K562 (cell line): Measurements from ENCODE around the gene MBNL2. TPM values are rescaled to one million over a fixed set of nuclear protein-coding genes. Genes with fewer than 3 reads are reported as not detected.

Source experiments
- CXXC5 ChIP-seq: fragments of 250-450 bp; sonication (Bioruptor Pico); IDR thresholded peaks from 2 replicates; pipeline ENCODE4 v1.8.0; 2022; ENCODE audit warnings: inconsistent platforms, mild to moderate bottlenecking, moderate library complexity
- LEF1 ChIP-seq: fragments of 450-650 bp; IDR thresholded peaks from 2 replicates; pipeline ENCODE4 v1.6.1; 2016; ENCODE audit warnings: mild to moderate bottlenecking
- MAFF ChIP-seq: IDR thresholded peaks from 2 replicates; pipeline ENCODE4 v1.6.1; 2012; ENCODE audit warnings: low read length, improper control_type of control experiment
- NFATC3 ChIP-seq: fragments of 450-650 bp; IDR thresholded peaks from 2 replicates; pipeline ENCODE4 v1.6.1; 2017; ENCODE audit warnings: mild to moderate bottlenecking
- PRMT5 ChIP-seq: sonication (generic); formaldehyde crosslinking; IDR thresholded peaks from 2 replicates; pipeline ENCODE4 v1.5.0; 2020; ENCODE audit warnings: missing genetic modification reagents
- PYGO2 ChIP-seq: fragments of 450-650 bp; IDR thresholded peaks from 2 replicates; pipeline ENCODE4 v1.6.1; 2016; ENCODE audit warnings: mild to moderate bottlenecking, missing genetic modification characterization, moderate library complexity, missing compliant biosample characterization
- SMARCC2 ChIP-seq: fragments of 450-650 bp; IDR thresholded peaks from 2 replicates; pipeline ENCODE4 v1.6.1; 2017; ENCODE audit warnings: antibody characterized with exemption, moderate library complexity, mild to moderate bottlenecking, low read depth
- TAF1 ChIP-seq: IDR thresholded peaks from 2 replicates; pipeline ENCODE4 v1.6.1; 2011; ENCODE audit warnings: mild to moderate bottlenecking, low read length, moderate library complexity; ENCODE audit not compliant: insufficient read depth, control insufficient read depth, severe bottlenecking; ENCODE audit errors: extremely low read depth
- ZNF232 ChIP-seq: sonication (generic); formaldehyde crosslinking; IDR thresholded peaks from 2 replicates; pipeline ENCODE4 v1.8.0; 2022; ENCODE audit warnings: mild to moderate bottlenecking, missing genetic modification reagents
- ZNF384 ChIP-seq: IDR thresholded peaks from 2 replicates; pipeline ENCODE4 v1.6.1; 2012; ENCODE audit warnings: low read depth, low read length, improper control_type of control experiment
- ZNF445 ChIP-seq: fragments of 250-450 bp; sonication (Bioruptor Pico); IDR thresholded peaks from 2 replicates; pipeline ENCODE4 v1.4.0; 2020; ENCODE audit warnings: low read depth, mild to moderate bottlenecking, moderate library complexity
- ZNF561 ChIP-seq: fragments of 450-650 bp; formaldehyde crosslinking; conservative IDR thresholded peaks from 2 replicates; pipeline ENCODE4 v1.4.0; 2020; ENCODE audit warnings: mild to moderate bottlenecking, moderate library complexity
- polyA plus RNA-seq, 8 experiments: library from polyadenylated mRNA; depleted of rRNA in 4 of 8; stranded (reverse) in 5 of 8; unstranded in 3 of 8; fragments of >200 nt; fragmentation: Nextera tagmentation in 2 of 8; fragmentation: Illumina TruSeq in 1 of 8; extraction: Ambion mirVana in 2 of 8; extraction: Trizol in 1 of 8; gene quantifications; 2 replicates each; pipeline versions ENCODE4 v1.2.1 to v1.2.3, GENCODE V29; 2011 to 2014; ENCODE audit warnings: inconsistent platforms in 1 of 8, missing spikeins in 1 of 8
- total RNA-seq, 7 experiments: library from RNA; depleted of rRNA in 6 of 7; stranded (reverse); fragments of >200 nt in 6 of 7; fragmentation: Illumina TruSeq in 2 of 7; extraction: Trizol in 2 of 7; gene quantifications; 2 replicates each; pipeline versions ENCODE4 v1.2.1 to v1.2.3, GENCODE V29; 2011 to 2021; ENCODE audit warnings: low replicate concordance in 1 of 7
- TF ChIP-seq, protein P1 (sequence below), 2 experiments: fragments of 450-650 bp; IDR thresholded peaks; 2 replicates each; pipeline ENCODE4 v1.6.1; 2016; ENCODE audit warnings: mild to moderate bottlenecking in 2 of 2, borderline replicate concordance in 1 of 2, low read depth in 1 of 2, moderate library complexity in 1 of 2
- TF ChIP-seq, protein P2 (sequence below): fragments of 450-650 bp; formaldehyde crosslinking; IDR thresholded peaks from 2 replicates; pipeline ENCODE4 v1.4.0; 2022; ENCODE audit warnings: missing genetic modification characterization
- TF ChIP-seq, protein P3 (sequence below): fragments of 450-650 bp; IDR thresholded peaks from 2 replicates; pipeline ENCODE4 v1.6.1; 2017; ENCODE audit warnings: antibody characterized with exemption, mild to moderate bottlenecking

The MBNL2 gene
- total and polyA plus RNA-seq, 9 of the 15 experiments (the other 6 are each of a cell fraction or from before 2014, with no cell fraction given) = 7.0 to 24.8 (median 13.8) TPM

- TF ChIP-seq, protein P1, sequence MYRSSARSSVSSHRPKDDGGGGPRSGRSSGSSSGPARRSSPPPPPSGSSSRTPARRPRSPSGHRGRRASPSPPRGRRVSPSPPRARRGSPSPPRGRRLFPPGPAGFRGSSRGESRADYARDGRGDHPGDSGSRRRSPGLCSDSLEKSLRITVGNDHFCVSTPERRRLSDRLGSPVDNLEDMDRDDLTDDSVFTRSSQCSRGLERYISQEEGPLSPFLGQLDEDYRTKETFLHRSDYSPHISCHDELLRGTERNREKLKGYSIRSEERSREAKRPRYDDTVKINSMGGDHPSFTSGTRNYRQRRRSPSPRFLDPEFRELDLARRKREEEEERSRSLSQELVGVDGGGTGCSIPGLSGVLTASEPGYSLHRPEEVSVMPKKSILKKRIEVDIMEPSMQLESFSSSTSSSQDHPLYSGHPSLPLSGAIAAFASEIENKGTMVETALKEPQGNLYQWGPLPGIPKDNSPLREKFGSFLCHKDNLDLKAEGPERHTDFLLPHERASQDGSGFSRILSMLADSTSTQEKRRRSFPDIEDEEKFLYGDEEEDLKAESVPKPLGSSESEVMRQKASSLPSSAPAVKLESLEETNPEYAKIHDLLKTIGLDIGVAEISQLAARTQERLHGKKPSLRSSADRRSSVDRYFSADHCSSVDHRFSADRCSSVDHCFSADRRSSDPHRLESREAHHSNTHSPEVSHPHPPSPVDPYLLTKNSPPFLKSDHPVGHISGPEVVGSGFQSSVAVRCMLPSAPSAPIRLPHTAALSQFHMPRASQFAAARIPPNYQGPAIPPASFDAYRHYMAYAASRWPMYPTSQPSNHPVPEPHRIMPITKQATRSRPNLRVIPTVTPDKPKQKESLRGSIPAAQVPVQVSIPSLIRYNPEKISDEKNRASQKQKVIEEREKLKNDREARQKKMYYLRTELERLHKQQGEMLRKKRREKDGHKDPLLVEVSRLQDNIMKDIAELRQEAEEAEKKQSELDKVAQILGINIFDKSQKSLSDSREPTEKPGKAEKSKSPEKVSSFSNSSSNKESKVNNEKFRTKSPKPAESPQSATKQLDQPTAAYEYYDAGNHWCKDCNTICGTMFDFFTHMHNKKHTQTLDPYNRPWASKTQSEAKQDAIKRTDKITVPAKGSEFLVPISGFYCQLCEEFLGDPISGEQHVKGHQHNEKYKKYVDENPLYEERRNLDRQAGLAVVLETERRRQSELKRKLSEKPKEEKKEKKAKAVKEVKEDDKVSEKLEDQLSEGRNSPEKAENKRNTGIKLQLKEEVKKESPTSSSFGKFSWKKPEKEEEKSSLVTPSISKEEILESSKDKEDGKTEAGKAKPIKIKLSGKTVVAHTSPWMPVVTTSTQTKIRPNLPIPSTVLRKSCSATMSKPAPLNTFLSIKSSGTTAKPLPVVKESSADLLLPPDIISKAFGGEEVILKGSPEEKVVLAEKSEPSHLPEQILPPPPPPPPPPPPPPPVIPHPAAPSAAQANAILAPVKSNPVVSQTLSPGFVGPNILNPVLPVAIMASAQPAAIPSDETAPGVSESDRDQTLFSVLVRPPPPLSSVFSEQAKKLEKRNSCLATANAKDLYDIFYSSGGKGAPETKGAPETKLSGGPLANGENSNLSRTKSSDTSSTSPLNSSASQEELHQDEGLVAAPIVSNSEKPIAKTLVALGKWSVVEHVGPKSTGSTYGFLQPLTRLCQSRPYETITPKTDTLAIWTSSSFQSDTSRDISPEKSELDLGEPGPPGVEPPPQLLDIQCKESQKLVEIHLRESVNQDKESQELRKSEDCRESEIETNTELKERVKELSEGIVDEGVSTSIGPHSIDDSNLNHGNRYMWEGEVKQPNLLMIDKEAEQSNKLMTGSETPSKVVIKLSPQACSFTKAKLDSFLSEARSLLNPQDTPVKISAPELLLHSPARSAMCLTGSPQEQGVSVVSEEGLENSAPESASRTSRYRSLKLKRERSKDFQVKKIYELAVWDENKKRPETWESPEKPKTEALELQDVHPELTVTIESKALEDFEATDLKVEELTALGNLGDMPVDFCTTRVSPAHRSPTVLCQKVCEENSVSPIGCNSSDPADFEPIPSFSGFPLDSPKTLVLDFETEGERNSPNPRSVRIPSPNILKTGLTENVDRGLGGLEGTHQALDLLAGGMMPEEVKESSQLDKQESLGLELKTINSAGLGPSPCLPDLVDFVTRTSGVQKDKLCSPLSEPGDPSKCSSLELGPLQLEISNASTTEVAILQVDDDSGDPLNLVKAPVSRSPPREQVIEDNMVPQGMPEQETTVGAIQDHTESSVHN (IDR thresholded peaks at IDR 0.05; ENCODE audit: borderline replicate concordance in 1 of 2, low read depth in 1 of 2) = no peak
- TF ChIP-seq PRMT5 (no peak), SMARCC2 (no peak), ZNF445 (CRISPR knock-in tag) (no peak), TAF1 (peak; percentile 19), ZNF232 (no peak), LEF1 (no peak), ZNF561 (CRISPR knock-in tag) (no peak), ZNF384 (no peak), CXXC5 (CRISPR knock-in tag) (peak; percentile 52), PYGO2 (tag) (no peak), NFATC3 (no peak), MAFF (no peak)
- TF ChIP-seq, protein P2, sequence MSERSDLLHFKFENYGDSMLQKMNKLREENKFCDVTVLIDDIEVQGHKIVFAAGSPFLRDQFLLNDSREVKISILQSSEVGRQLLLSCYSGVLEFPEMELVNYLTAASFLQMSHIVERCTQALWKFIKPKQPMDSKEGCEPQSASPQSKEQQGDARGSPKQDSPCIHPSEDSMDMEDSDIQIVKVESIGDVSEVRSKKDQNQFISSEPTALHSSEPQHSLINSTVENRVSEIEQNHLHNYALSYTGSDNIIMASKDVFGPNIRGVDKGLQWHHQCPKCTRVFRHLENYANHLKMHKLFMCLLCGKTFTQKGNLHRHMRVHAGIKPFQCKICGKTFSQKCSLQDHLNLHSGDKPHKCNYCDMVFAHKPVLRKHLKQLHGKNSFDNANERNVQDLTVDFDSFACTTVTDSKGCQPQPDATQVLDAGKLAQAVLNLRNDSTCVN (CRISPR knock-in tag) = no peak
- TF ChIP-seq, protein P3, sequence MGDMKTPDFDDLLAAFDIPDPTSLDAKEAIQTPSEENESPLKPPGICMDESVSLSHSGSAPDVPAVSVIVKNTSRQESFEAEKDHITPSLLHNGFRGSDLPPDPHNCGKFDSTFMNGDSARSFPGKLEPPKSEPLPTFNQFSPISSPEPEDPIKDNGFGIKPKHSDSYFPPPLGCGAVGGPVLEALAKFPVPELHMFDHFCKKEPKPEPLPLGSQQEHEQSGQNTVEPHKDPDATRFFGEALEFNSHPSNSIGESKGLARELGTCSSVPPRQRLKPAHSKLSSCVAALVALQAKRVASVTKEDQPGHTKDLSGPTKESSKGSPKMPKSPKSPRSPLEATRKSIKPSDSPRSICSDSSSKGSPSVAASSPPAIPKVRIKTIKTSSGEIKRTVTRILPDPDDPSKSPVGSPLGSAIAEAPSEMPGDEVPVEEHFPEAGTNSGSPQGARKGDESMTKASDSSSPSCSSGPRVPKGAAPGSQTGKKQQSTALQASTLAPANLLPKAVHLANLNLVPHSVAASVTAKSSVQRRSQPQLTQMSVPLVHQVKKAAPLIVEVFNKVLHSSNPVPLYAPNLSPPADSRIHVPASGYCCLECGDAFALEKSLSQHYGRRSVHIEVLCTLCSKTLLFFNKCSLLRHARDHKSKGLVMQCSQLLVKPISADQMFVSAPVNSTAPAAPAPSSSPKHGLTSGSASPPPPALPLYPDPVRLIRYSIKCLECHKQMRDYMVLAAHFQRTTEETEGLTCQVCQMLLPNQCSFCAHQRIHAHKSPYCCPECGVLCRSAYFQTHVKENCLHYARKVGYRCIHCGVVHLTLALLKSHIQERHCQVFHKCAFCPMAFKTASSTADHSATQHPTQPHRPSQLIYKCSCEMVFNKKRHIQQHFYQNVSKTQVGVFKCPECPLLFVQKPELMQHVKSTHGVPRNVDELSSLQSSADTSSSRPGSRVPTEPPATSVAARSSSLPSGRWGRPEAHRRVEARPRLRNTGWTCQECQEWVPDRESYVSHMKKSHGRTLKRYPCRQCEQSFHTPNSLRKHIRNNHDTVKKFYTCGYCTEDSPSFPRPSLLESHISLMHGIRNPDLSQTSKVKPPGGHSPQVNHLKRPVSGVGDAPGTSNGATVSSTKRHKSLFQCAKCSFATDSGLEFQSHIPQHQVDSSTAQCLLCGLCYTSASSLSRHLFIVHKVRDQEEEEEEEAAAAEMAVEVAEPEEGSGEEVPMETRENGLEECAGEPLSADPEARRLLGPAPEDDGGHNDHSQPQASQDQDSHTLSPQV = no peak
Observed at GRCh38 chr13:97433727-97434396, 211.7 kb downstream of the MBNL2 start, which contains the start of gene RAP2A (continued).
